ENCODE data around the gene HES5.
A peak's percentile ranks its signal among the peaks of the same experiment; 100 is the strongest.
"Not testable (repeated sequence)": the region's sequence is repeated elsewhere in the genome, so short reads cannot be mapped to it uniquely, and the experiment has no call there.

HES5 gene

DNA sequence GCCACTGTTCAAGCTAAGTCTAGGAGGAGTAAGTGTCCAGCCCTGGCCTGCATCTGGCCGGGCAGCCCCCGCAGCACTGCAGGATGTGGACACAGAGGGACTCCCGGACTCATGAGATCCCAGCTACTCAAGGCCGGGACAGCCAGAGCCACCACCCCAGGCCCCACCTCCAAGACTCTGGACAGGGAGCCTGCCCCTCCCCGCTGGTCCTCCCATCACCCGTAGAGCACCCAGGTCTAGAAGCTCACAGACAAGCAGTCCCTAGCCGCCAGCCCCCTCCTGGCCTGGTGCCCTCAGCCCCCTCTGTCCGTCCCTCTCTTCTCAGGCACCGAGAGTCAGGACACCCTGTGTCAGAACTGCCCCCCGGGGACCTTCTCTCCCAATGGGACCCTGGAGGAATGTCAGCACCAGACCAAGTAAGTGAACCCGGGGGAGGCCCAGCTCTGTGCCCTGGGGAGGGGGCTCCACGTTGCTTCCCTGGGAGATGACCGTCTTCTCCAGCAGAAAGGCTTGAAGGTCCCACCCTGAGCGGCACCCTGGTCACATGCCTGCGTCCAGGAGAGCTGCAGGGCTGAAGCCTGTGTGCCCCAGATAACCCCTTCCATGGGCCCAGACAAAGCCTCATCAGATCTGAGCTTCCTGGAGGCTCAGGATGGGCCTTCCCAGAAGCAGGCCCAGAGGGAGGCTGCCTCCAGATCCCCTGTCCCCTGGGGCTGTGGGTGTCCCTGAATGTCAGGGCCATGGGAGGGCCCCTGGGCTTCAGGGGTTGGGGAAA, 30.4 kb upstream of the HES5 start:
- no peak for DNase-seq (ENCODE audit: low read depth)

DNA sequence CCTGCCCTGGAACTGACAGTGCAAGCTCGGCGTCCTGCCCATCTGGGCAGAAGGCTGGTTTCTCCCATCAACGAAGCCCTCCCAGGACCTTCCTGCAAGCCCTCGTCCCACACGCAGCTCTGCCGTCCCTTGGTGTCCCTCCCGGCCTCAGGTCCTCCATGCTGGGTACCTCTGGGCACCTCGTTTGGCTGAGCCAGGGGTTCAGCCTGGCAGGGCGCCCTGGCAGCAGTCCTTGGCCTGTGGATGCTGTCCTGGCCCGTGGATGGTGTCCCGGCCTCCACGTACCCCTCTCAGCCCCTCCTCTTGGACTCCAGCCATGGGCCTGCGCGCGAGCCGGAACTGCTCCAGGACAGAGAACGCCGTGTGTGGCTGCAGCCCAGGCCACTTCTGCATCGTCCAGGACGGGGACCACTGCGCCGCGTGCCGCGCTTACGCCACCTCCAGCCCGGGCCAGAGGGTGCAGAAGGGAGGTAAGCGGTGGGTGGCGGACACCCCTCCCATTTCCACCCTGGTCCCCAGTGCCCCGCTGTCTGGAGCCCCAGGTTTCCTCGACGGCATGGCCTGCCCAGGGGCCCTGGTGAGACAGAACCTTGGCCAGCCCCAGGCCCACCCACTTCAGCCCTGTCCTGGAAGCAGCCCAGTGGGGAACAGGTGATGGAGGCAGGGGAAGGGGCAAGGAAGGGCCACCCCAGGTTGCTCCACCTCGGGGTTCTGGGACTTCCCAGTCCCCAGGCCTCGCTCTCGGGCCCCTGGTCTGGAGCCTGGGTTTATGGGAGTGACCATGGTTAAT, 29.6 kb upstream of the HES5 start:
- DNase-seq (ENCODE audit: low read depth) = no peak

DNA sequence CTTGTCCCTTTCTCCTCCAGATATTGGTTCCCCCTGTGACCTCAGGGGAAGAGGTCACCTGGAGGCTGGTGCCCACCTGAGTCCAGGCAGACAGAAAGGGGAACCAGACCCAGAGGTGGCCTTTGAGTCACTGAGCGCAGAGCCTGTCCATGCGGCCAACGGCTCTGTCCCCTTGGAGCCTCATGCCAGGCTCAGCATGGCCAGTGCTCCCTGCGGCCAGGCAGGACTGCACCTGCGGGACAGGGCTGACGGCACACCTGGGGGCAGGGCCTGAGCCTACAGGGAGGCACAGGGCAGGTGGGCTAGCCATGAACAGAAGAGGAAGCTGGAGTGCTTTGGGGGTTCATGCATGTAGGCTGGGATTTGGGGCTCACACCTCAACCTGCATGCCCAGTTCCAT, 28.8 kb upstream of the HES5 start:
- DNase-seq (ENCODE audit: low read depth) = no peak

DNA sequence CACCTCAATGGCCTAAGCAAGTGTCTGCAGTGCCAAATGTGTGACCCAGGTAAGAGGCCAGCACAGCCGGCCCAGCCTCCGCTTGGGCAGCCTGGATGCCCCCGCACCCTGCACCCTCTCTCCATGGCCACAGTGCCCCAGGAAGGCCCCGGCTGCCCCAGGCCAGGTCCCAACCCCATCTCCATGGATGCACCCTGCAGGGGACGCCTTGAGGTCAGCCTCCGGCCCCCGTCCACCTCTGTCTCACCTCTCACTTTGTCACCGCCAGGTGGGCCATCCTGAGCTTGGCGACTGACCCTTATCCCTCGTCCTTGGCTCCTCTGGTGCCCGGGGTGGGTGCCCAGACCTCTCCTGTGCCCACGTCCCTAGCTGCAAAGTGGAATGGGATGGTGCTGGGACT, 28.4 kb upstream of the HES5 start:
- DNase-seq (ENCODE audit: low read depth) = no peak

DNA sequence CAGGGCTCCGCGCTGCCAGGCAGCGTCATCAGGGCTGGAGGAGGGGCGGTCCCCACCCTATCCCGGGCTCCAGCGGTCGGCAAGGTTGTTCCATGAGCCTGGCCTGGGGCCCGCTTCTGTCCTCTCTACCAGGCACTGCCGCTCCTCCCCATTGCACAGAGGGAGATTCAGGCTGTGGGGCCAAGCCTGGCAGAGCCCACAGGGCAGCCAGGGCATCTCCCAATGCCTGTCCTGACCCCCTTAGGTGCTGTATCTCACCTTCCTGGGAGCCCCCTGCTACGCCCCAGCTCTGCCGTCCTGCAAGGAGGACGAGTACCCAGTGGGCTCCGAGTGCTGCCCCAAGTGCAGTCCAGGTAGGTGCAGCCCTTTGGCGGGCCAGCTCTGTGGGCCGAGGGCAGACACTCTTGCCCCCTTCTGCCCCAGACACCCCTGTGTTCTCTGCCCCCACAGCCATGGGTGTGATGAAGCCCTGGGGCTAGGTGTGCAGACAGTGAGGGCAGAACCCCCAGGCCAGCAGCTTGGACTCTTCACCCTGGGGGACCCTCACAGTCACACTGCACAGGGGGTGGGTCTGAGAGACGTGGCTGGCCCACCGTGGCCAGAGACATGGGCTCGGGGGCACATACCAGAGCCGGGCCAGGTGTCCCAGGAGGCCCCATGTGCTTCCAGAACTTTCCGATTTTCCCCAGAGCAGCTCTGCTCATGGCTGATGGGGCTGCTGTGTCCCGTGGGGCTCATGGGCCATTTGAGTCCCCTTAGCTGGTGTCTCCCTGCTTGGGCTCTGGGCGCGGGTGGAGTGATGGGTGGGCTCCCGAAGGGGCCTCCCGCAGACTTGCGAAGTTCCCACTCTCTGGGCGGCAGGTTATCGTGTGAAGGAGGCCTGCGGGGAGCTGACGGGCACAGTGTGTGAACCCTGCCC, 27.7 kb upstream of the HES5 start:
- no peak for DNase-seq (ENCODE audit: low read depth)

DNA sequence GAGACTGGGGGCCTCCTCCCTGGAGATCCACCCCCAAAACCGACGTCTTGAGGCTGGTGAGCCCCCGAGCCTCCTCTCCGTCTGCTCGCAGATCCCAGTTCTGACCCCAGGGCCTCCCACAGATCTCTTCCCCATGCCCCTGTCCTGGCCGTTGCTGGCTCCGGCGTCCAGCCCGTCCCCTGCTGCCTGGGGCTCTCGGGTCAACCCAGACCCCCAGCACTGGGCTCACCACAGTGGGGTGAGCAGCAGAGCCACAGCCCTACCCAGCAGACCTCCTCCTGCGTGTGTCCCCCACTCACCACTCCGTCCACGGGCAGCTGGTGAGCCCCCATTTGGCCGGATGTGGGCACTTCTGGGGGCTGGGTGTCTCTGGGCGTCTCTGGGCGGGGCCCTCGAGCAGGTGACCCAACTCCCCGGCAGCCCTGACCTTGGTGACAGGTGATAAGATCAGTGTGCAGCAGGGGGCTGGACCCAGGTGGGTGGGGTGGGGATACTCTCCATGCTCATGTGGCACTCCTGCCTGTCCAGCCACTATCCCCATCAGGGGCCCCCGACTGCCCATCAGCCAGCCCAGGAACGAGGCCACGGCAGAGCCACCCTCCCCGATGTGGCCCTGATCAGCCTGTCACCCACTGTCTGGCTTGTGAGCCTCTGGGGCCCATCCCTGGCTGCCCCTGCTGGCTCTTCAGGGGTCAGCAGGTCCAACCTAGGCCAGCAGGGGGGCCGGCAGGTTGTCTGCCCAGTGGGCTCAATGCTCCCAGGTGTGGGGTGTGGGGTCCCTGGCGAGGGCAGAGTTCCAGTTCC, 26.8 kb upstream of the HES5 start:
- DNase-seq (ENCODE audit: low read depth) = no peak

DNA sequence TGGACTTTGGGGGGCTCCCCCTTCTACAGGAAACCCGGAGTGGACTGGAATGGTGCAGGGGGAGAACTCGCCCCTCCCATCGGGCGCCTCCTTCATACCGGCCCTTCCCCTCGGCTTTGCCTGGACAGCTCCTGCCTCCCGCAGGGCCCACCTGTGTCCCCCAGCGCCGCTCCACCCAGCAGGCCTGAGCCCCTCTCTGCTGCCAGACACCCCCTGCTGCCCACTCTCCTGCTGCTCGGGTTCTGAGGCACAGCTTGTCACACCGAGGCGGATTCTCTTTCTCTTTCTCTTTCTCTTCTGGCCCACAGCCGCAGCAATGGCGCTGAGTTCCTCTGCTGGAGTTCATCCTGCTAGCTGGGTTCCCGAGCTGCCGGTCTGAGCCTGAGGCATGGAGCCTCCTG, 26.2 kb upstream of the HES5 start, which contains the start of gene TNFRSF14:
Gene TNFRSF14 (plus strand): TSS at position 95 of the 401 bp plus-strand sequence. CDS start 294 bp downstream, at position 389.
- peak; percentile 60 for DNase-seq (ENCODE audit: low read depth)

DNA sequence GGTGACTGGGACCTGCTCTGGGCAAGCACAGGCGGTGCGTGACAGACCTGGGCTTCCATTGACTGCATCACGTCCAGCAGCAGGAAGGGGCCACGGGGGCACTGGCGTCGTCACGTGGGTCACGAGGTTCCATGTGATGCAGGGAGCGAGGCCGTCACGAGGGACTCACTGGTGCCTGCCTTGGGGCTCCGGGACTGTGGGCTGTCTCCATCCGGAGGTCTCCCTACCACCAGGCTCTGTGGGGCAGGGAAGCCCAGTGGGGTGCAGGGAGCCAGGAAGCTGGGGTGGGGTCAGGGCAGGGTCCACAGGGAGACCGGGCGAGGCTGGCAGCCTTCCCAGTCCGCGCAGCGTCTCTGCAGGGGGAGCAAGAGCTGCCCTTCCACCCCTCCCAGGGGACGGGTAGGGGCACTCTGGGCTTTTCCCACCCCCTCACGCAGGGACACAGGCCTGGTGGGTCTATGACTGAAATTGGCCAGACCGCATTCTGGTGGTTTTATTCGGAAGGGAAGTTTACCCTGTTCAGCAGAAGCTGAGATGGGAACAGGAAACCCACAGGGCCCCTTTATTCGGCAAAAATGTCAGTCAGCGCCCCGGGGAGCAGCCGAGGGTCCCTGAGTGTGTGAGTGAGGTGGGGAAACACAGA, 25.7 kb upstream of the HES5 start:
- DNase-seq (ENCODE audit: low read depth) = peak; percentile 50

DNA sequence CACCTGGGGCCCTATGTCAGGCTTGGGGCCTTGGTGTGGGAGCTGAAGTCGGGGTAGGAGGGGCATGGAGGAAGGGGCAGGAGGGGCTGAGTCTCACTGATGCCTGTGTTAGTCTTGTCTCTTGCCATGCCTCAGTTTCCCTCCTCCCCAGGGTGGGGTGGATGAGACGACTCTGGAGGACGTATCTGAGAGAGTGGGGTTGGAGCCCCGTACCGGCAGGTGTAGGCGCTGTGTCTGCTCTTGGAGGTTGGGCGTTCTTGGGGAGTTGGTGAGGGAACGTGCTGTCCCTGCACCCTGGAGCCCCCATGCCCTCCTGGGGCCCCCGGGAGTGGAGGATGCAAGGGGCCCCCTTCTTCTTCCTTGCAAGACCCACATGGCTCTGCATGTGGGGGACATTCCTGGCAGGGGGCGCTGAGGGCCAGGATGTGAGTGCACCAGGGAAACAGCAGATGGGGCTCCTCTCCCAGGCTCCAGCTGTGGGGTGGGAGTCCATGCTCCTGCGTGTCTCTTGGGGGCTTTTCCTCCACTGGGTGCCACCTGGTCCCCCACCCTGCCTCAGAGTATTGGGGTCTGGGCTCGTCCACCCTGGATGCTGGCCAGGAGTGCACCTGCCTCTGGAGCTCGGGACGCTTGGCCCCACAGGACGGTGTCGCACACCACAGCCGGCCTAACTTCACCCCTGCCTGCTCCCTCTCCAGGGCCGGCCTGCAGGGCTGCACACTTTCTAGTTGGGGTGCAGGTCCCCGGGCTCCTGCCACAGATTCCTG, 24.7 kb upstream of the HES5 start:
- DNase-seq (ENCODE audit: low read depth) = peak; percentile 39

DNA sequence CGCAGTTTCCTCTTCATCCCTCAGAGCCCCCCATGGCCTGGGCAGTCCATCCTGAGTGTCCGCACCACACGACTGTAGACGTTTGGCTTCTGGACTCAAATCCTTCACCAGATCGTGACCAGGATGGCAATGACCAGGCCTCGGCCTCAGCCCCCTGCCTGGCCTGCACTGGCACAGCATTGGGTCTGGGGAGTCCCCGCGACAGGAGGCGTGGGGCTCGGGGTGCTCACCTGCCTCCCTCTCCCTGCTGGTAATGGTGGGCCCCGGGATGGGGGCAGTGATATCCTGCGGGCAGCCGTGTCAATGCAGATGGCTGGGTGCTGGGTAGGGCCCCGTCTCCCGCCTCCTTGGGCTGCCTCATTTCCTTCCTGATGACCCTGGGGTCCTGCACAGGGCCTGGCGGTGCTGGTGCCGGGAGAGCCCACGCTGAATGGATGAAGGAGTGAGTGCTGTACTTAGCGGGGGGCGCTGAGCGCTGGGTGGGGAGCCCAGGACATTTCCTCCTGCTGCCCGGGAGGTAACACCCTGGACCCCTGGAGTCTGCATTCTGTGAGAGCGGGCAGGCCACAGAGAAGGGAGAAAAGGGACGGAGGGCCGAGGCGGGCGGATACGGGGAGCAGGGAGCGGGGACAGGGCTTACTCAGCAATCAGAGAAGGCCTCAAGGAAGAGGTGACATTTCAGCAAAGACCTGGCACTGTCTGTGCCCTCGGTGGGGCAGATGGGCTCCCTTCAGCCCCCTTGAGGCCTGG, 24.0 kb upstream of the HES5 start:
- DNase-seq (ENCODE audit: low read depth) = no peak

DNA sequence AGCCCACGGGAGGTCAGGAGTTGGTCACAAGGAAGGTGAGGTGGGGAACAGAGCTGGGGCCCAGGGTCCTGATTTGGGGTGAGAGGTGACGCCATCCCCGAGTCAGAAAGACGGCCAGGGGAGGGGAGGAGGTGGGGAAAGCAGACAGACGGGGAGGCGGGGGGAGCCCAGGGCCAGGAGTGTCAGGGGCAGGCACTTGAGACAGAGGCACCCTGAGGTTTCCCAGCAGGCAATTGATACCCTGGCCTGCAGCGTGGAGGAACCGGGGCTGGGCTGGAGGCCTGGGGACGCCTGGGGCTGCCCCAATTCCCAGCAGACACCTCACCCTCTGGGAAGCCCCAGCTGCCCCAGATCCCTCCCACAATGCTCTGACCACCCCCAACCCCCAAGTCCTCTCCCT, 23.0 kb upstream of the HES5 start:
- DNase-seq (ENCODE audit: low read depth) = not testable (repeated sequence)

DNA sequence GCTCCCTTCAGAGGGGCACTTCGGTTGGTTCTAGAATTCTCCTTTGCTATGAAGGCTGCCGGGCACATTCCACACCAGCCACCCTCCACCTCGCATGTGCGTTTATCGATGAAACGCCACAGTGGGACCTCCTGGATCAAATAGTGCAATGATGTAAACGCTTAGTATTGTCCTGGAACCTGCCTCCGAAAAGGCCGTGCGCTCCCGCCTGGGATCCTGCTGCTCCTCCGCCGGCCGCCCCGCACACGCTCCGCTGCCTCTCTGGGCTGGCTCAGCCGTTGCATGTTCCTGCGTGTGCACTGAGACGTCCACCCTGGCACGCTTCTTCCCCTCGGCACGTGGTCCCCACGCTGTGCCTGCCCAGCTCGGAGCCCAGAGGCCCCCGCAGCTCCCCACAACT, 22.1 kb upstream of the HES5 start:
- no peak for DNase-seq (ENCODE audit: low read depth)

DNA sequence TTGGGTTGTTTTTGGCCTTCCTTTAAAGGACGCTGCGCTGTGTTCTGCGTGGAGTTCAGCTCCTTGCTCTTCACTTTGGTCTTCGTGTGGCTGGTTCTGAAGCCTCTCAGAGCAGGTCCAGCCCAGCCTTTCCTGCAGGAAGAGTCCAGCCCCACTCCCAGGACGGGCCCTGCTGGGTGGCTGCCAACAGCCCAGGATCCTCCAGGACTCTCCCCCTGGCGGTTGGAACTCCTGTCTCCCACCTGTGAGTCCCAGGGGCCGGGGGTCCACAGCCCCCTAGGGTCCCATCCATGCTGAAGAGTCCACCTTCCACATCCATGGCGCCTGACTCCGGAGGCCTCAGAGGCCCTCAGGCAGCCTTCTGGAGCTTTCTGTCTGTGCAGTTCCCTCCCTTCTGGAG, 21.5 kb upstream of the HES5 start:
- DNase-seq (ENCODE audit: low read depth) = not testable (repeated sequence)

DNA sequence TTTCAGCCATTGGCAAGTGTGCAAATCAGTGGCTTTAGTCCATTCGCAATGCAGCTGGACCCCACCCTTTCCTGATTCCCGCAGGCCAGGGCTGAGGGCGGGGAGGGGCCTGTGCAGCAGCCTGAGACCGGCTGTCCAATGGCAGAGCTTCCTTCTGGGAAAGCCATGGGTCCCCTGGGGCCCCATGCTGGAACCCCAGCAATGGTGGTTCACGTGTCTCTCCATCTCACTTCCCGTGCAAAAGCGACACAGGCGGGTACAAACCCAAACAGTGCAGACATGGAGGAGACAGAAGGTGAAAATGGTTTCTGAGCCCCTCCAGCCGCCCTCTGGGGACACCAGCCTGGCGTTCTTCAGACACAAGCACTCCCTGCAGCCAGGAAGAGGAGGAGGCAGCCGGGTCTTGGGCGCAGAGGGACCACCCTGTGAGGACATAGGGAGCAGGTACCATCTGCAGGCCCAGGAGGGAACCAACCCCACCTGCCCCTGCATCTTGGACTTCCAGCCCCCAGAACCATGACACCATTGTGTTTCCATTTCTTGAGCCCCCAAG, 20.3 kb upstream of the HES5 start:
- DNase-seq (ENCODE audit: low read depth) = not testable (repeated sequence)

DNA sequence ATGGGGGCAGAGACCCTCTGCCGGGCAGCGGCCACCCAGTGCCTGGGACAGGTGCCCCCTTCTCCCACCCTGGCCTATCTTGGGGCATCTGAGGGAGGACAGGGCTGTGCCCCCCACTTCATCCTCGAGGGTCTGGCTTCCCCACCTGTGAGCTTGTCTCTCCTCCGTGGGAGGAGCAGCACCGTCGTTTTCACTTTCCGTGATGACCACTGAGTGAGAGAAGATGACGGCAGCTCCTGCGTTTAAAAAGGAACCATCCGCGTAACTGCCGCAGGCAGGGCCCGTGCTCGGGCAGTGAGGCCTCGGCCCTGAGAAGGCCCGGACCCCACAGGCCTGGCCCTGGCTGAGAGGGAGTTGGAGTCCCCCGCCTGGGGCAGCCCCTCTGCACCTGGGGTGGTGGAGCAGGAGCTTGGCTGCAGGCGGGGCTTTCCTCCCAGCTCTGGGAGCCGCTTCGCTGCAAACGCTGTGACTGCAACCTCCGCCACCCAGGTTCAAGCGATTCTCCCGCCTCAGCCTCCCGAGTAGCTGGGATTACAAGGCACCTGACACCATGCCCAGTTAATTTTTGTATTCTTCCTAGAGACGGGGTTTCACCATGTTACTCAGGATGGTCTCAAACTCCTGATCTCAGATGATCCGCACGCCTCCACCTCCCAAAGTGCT, 19.4 kb upstream of the HES5 start:
- not testable (repeated sequence) for DNase-seq (ENCODE audit: low read depth)

DNA sequence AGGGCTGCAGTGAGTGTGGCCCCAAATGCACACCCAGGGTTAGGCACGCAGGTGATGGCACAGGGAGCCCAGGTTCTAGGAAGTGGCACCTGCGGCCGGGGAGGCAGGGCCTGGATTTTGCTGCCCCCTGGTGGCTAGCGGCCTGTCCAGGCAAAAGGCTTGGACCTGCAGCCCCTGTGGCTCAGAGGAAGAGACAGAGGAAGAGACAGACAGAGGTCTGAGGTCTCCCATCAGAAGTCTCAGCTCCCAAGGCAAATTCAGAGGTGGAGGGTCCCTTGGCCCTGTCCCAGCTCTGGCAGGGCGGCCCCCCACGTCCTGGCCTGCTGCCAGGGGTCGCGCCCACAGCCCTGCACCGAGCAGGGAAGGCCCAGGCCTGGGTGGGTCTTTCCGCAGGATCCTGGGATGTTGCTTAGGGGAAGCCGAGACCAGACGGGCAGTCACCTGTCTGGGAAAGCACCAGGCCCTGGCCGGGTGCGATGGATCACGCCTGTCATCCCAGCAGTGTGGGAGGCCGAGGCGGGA, 18.1 kb upstream of the HES5 start:
- peak; percentile 64 for DNase-seq (ENCODE audit: low read depth)

DNA sequence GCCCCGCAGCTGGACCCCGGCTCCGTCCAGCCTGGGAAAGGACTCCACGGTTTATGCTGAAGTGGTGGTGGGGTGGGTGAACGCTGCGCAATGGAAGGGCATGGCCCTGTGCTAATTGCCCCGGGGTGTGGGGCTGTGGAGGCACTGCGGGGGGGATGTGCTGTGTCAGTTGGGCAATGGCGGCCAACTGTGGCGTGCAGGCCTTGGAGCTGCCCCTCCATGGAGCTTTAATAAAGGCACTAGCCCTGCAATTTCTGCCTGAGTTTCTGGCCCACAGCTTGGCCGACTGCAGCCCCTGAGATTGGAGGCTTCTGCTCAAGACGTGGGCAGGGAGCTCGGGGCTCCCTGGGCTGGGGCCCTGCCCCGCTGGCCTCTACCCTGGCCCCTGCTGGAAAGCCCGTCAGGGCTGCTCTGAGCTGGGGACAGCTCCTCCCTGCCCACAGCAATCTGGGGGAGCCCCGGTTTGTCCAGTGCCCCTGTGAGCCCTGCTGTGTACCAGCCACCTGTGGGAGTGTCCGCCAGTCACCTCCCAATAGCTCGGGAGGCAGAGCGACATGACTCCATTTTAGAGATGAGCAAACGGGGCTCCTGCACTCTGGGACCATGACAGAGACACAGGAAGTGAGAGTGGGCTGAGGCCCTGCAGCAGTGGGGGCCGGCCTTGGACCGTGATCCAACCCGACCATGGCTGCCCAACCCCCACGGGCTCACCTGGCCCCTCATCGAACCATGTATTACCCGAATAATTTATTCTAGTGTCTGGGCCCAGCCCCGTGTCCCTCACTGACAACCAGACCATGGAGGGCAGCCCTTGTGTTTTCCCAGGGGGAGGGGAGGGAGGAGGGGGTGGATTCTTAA, 17.4 kb upstream of the HES5 start:
- no peak for DNase-seq (ENCODE audit: low read depth)

Data from T follicular helper cell (primary cell).